OCI-LY7 (cell line): Measurements from ENCODE around the gene ARHGAP45.

Experiments
- EZH2phosphoT487 ChIP-seq: fragments of 200-600 bp; sonication (generic); IDR thresholded peaks from 2 replicates; pipeline ENCODE4 v1.6.1; 2018; ENCODE audit warnings: low read depth, borderline replicate concordance, mild to moderate bottlenecking, mixed run types, antibody characterized with exemption, low read length, moderate library complexity, mixed read lengths
- TF ChIP-seq, protein P1 (sequence below): fragments of 200-600 bp; sonication (generic); conservative IDR thresholded peaks from 2 replicates; pipeline ENCODE4 v1.5.1; 2014; ENCODE audit warnings: mild to moderate bottlenecking, antibody characterized with exemption, low read length, moderate library complexity, mixed read lengths

DNA sequence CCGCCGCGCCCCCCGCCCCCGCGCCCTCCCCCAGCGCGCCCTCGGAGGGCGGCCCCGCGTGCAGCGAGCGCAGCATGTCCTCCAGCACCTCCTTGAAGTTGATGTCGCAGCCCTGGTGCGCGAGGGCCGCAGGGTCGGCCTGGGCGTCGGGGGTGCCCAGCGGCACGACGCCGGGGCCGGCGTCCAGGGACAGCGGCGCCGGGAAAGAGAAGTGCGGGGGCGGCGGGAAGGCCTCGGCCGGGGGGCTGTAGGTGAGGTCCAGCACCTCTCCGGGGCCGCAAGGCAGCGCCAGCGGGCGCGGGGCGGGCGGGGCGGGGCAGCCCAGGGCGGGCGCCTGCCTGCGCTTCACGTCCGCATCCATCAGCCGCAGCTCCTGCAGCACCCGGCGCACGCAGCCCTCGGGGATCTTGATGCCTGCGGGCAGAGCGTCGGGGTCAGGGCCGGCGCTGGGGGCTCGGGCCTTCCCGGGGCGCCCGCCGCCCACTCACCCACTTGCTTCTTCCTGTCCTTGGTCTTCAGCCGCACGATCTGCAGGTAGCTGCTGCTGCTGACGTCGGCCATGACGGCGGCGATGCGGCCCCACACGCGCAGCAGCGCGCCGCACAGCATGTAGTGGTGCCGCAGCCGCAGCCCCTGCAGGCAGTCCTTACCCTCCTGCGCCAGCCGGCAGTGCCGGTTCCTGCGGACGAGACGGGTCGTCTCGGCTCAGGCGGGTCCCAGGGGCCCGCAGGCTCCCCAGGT lies 41.5 kb downstream of the ARHGAP45 start:
- TF ChIP-seq, protein P1, sequence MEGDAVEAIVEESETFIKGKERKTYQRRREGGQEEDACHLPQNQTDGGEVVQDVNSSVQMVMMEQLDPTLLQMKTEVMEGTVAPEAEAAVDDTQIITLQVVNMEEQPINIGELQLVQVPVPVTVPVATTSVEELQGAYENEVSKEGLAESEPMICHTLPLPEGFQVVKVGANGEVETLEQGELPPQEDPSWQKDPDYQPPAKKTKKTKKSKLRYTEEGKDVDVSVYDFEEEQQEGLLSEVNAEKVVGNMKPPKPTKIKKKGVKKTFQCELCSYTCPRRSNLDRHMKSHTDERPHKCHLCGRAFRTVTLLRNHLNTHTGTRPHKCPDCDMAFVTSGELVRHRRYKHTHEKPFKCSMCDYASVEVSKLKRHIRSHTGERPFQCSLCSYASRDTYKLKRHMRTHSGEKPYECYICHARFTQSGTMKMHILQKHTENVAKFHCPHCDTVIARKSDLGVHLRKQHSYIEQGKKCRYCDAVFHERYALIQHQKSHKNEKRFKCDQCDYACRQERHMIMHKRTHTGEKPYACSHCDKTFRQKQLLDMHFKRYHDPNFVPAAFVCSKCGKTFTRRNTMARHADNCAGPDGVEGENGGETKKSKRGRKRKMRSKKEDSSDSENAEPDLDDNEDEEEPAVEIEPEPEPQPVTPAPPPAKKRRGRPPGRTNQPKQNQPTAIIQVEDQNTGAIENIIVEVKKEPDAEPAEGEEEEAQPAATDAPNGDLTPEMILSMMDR, result no peak
- no peak for TF ChIP-seq EZH2phosphoT487
